Endothelial cell (in vitro differentiated cells): Measurements from ENCODE around the gene CALML6. TPM values are rescaled to one million over a fixed set of nuclear protein-coding genes. Genes with fewer than 3 reads are reported as not detected.

Source experiments
- DNase-seq: peaks from one replicate; pipeline ENCODE4 v3.0.0; 2021; ENCODE audit warnings: low spot score
- H3K27ac Mint-ChIP-seq: one replicate; pipeline ENCODE4 v1.8.0; 2021; ENCODE audit warnings: mixed read lengths, inconsistent platforms; ENCODE audit not compliant: unreplicated experiment
- H3K27me3 Mint-ChIP-seq: one replicate; pipeline ENCODE4 v1.8.0; 2021; ENCODE audit warnings: mild to moderate bottlenecking, moderate library complexity, mixed read lengths, inconsistent platforms; ENCODE audit not compliant: unreplicated experiment
- H3K36me3 Mint-ChIP-seq: one replicate; pipeline ENCODE4 v1.8.0; 2021; ENCODE audit warnings: mild to moderate bottlenecking, low read depth, mixed read lengths, inconsistent platforms; ENCODE audit not compliant: unreplicated experiment
- H3K4me1 Mint-ChIP-seq: one replicate; pipeline ENCODE4 v1.8.0; 2021; ENCODE audit warnings: mild to moderate bottlenecking, mixed read lengths, inconsistent platforms; ENCODE audit not compliant: unreplicated experiment
- H3K4me3 Mint-ChIP-seq: one replicate; pipeline ENCODE4 v1.8.0; 2021; ENCODE audit warnings: mild to moderate bottlenecking, mixed read lengths, inconsistent platforms; ENCODE audit not compliant: unreplicated experiment
- H3K9me3 Mint-ChIP-seq: one replicate; pipeline ENCODE4 v1.8.0; 2021; ENCODE audit warnings: mixed read lengths, inconsistent platforms; ENCODE audit not compliant: unreplicated experiment
- CTCF ChIP-seq: fragments of 200-600 bp; sonication (generic); IDR thresholded peaks from one replicate; pipeline ENCODE4 v1.5.0; 2021; ENCODE audit warnings: antibody characterized with exemption; ENCODE audit not compliant: unreplicated experiment
- total RNA-seq: library from RNA; stranded (reverse); fragmentation: NEBNext Ultra II Directional; extraction: Animal tissue kit (Norgen Biotek cat#: 25700); gene quantifications from one replicate; pipeline ENCODE4 v1.2.1, GENCODE V29; 2021; ENCODE audit not compliant: unreplicated experiment

CALML6 gene
- total RNA-seq, 1 donor from 2014 or later, result 0.64 TPM

GRCh38 chr1:1922956-1923833, 8.1 kb downstream of the CALML6 start:
- no peaks in the 10 kb centered on the region for H3K27me3 Mint-ChIP-seq
- no peaks in the 10 kb centered on the region for H3K4me1 Mint-ChIP-seq
- H3K4me3 Mint-ChIP-seq, result no peak overlapping the region
- TF ChIP-seq CTCF, result no peak
- no peaks in the 10 kb centered on the region for H3K9me3 Mint-ChIP-seq
- H3K27ac Mint-ChIP-seq, result no peak overlapping the region
- H3K36me3 Mint-ChIP-seq, result no peaks in the 10 kb centered on the region
- DNase-seq, result peak; percentile 8

- H3K27ac Mint-ChIP-seq, result no peak overlapping the region
- DNase-seq, result no peak
- TF ChIP-seq CTCF, result no peak
- no peaks in the 10 kb centered on the region for H3K4me1 Mint-ChIP-seq
- H3K9me3 Mint-ChIP-seq, result no peaks in the 10 kb centered on the region
- H3K27me3 Mint-ChIP-seq, result no peaks in the 10 kb centered on the region
- H3K36me3 Mint-ChIP-seq, result no peaks in the 10 kb centered on the region
- H3K4me3 Mint-ChIP-seq, result no peak overlapping the region
Observed at GRCh38 chr1:1924386-1924785, 9.3 kb downstream of the CALML6 start.

GRCh38 chr1:1924849-1925248, 9.8 kb downstream of the CALML6 start:
- Mint-ChIP-seq H3K9me3 (no peaks in the 10 kb centered on the region), H3K36me3 (no peaks in the 10 kb centered on the region), H3K27me3 (peaks cover under 1% of the 10 kb centered on the region), H3K4me1 (no peaks in the 10 kb centered on the region), H3K4me3 (no peak overlapping the region), H3K27ac (no peak overlapping the region)
- TF ChIP-seq CTCF, result no peak
- no peak for DNase-seq

DNA sequence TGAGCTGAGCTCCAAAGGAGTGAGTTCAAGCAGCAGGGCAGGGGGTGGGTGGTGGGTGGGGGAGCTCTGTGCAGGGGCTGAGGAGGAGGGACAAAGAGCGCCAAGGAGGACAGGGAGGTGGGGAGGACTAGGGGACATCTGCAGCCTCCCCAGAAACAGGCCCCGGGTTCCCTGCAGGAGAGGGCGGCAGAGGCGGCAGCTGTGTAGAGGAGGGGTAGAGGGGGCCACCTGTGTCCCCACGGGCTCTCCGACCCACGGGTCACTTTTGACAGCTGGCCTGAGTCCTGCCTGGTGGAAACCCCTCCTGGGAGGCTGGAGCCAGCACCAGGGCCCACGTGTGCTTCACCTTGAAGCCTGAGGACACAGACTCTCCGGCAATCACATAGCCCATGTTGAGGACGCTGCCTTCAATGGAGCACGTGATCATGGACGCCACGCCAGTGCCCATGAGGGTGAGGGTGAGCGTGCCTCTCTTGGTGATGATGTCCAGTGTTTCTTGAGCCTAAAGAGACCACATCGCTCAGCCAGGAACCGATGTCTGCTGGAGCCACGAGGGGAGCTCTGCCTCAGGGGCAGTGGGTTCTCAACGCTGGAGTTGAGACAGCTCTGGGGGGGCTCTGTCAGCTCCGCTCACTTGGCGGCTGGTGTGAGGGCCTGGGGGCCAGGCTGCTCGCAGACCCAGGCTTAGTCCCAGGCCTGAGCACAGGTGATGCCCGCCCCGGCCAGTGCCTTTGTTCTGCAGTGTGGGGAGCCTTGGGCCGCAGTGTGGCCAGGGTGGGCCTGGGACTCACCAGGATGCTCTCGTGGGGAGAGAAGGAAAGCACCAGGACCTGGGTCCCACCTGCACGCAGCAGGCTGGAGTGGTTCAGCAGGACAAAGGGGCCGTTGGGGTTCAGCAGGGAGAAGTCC, 10.6 kb downstream of the CALML6 start:
- no peaks in the 10 kb centered on the region for H3K36me3 Mint-ChIP-seq
- no peak for DNase-seq
- H3K27me3 Mint-ChIP-seq, result peaks cover 2% of the 10 kb centered on the region
- H3K27ac Mint-ChIP-seq, result no peak overlapping the region
- peak overlapping the region; percentile 62 for H3K4me3 Mint-ChIP-seq
- H3K9me3 Mint-ChIP-seq, result no peaks in the 10 kb centered on the region
- TF ChIP-seq CTCF, result no peak
- no peaks in the 10 kb centered on the region for H3K4me1 Mint-ChIP-seq
